ENCODE measurements around the gene GADL1.

Gene GADL1

DNA sequence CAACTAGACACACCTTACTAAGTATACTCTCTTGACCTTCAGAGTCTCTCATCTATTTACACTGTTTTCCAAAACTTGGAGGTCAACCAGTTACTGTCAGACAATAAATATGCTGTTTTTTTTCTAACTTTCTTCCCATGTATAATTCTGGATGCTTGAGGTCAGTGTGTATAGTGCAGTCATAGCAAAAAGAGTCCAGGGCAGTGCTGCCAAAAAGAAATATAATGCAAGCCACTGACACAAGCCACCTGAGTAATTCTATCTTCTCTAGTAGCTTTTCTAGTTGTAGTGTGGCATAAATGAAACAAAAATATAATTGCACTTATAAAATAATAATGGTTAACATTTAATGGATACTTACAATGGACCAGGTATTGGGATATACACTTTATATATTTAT is 21.6 kb downstream of the GADL1 start:
- Histone ChIP-seq H3K9ac (ENCODE audit: low read length) (no peak overlapping the region), H2AFZ (ENCODE audit: low read depth, low read length) (no peak overlapping the region), H3K27ac (ENCODE audit: low read length, poor library complexity, severe bottlenecking) (no peak overlapping the region), H3K4me1 (ENCODE audit: control insufficient read depth, insufficient read depth, low read depth, low read length) (no peaks in the 10 kb centered on the region), H3K36me3 (ENCODE audit: control insufficient read depth in 1 of 2, insufficient read depth in 2 of 2, low read depth in 1 of 2, low read length in 2 of 2) (no peaks in the 10 kb centered on the region), H3K9me3 (ENCODE audit: control insufficient read depth, low read length) (no peaks in the 10 kb centered on the region), H3K4me2 (ENCODE audit: low read length, poor library complexity, severe bottlenecking) (no peak overlapping the region), H3K14ac (ENCODE audit: low read length in 2 of 2) (no peak overlapping the region), H3K4ac (ENCODE audit: low read depth in 1 of 2, low read length in 2 of 2) (no peak overlapping the region), H3K27me3 (ENCODE audit: control insufficient read depth in 1 of 2, insufficient read depth in 1 of 2, low read length in 2 of 2) (peaks cover 0 to 14% of the 10 kb centered on the region in 2 experiments), H2AK5ac (ENCODE audit: low read length, severe bottlenecking) (no peak overlapping the region), H2BK15ac (ENCODE audit: low read depth, poor library complexity, severe bottlenecking) (no peak overlapping the region), H3K79me1 (replicated peaks; ENCODE audit: low read length, poor library complexity, severe bottlenecking) (no peaks in the 10 kb centered on the region), H3K23ac (ENCODE audit: low read length in 2 of 2) (no peak overlapping the region), H4K8ac (ENCODE audit: low read length) (no peak overlapping the region), H2BK12ac (ENCODE audit: low read length in 2 of 2) (no peak overlapping the region), H2BK120ac (ENCODE audit: low read depth, low read length) (no peak overlapping the region), H2BK5ac (ENCODE audit: low read depth, low read length, poor library complexity, severe bottlenecking) (no peak overlapping the region), H4K91ac (ENCODE audit: low read length) (no peak overlapping the region), H3K4me3 (ENCODE audit: insufficient read depth in 1 of 2, low read depth in 1 of 2, low read length in 2 of 2) (no peak overlapping the region), H3K18ac (ENCODE audit: low read depth in 1 of 2, low read length in 2 of 2) (no peak overlapping the region)
- no peak for DNase-seq

DNA sequence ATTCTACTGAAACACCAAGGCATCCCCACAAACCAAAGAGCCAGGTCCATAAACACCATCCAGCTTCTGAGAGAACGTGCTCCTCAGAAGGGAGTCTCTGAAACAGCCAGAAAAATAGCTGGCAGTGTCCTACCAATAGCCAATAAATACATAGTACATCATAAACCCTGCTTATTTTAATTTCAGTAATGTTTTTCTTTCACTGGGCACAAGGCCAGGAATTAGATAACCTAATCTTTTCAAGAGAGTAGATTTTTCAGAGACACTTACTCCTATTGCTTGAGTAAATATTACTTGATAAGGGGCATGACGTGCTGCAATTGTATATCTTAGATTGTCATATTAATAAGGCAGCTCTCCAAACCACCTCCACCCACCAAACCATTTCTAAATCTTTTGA is 22.7 kb downstream of the GADL1 start:
- Histone ChIP-seq H2BK12ac (ENCODE audit: low read length in 2 of 2) (no peak overlapping the region), H3K23ac (ENCODE audit: low read length in 2 of 2) (no peak overlapping the region), H3K27ac (ENCODE audit: low read length, poor library complexity, severe bottlenecking) (no peak overlapping the region), H3K27me3 (ENCODE audit: control insufficient read depth in 1 of 2, insufficient read depth in 1 of 2, low read length in 2 of 2) (peaks cover 0 to 14% of the 10 kb centered on the region in 2 experiments), H4K91ac (ENCODE audit: low read length) (no peak overlapping the region), H2BK120ac (ENCODE audit: low read depth, low read length) (no peak overlapping the region), H3K9ac (ENCODE audit: low read length) (no peak overlapping the region), H3K4me2 (ENCODE audit: low read length, poor library complexity, severe bottlenecking) (no peak overlapping the region), H3K79me1 (replicated peaks; ENCODE audit: low read length, poor library complexity, severe bottlenecking) (no peaks in the 10 kb centered on the region), H3K14ac (ENCODE audit: low read length in 2 of 2) (no peak overlapping the region), H4K8ac (ENCODE audit: low read length) (no peak overlapping the region), H2AK5ac (ENCODE audit: low read length, severe bottlenecking) (no peak overlapping the region), H3K18ac (ENCODE audit: low read depth in 1 of 2, low read length in 2 of 2) (no peak overlapping the region), H2BK5ac (ENCODE audit: low read depth, low read length, poor library complexity, severe bottlenecking) (no peak overlapping the region), H2AFZ (ENCODE audit: low read depth, low read length) (no peak overlapping the region), H3K4ac (ENCODE audit: low read depth in 1 of 2, low read length in 2 of 2) (no peak overlapping the region), H3K4me1 (ENCODE audit: control insufficient read depth, insufficient read depth, low read depth, low read length) (no peaks in the 10 kb centered on the region), H3K4me3 (ENCODE audit: insufficient read depth in 1 of 2, low read depth in 1 of 2, low read length in 2 of 2) (no peak overlapping the region), H3K9me3 (ENCODE audit: control insufficient read depth, low read length) (no peaks in the 10 kb centered on the region), H3K36me3 (ENCODE audit: control insufficient read depth in 1 of 2, insufficient read depth in 2 of 2, low read depth in 1 of 2, low read length in 2 of 2) (no peaks in the 10 kb centered on the region), H2BK15ac (ENCODE audit: low read depth, poor library complexity, severe bottlenecking) (no peak overlapping the region)
- 67% methylated on average over 1 of the region's 2 CpGs for WGBS
- no peak for DNase-seq

DNA sequence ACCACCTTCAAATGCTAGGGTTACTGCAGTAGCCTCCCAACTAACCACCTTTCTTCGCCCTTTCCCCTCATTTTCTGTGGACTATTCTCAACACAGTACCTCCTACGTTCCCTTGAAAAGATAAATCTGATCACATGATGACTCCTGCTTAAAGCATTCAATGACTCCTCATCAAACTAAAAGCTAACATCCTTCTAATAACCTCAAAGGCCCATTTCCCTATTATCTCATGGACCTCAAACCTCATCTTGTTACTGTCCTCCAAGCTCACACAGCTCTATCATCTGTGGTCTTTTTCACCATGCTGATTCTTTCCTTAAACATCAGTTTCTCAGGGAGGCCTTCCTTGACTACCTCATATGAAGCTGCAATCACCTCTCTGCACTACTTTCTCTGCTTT is 29.6 kb downstream of the GADL1 start:
- WGBS: 72% methylated on average over 2 of the region's 2 CpGs

DNA sequence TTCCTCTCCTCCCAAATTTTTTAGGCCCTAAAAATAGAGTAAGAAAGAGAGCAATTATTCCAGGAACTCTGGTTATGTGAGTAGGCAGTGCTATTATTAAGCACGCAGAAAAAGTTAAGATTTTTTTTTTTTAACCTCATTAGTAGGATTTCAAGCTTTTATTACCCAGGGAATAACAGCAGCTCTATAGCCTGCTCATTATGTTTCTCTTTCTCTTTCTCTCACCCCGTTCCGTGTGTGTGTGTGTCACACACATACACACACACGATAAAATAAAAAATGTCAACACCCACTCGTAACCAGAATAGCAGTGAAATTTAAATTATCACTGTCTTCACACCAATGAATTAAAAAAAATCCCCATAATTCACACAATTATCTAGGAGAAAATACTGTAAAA is 30.3 kb downstream of the GADL1 start:
- no peak overlapping the region for H4K91ac ChIP-seq (ENCODE audit: low read length)
- no peak overlapping the region for H3K4me3 ChIP-seq (ENCODE audit: insufficient read depth in 1 of 2, low read depth in 1 of 2, low read length in 2 of 2)
- H2BK5ac ChIP-seq (ENCODE audit: low read depth, low read length, poor library complexity, severe bottlenecking): no peak overlapping the region
- H3K14ac ChIP-seq (ENCODE audit: low read length in 2 of 2): no peak overlapping the region
- H3K9ac ChIP-seq (ENCODE audit: low read length): no peak overlapping the region
- no peak overlapping the region for H3K4me2 ChIP-seq (ENCODE audit: low read length, poor library complexity, severe bottlenecking)
- H2BK15ac ChIP-seq (ENCODE audit: low read depth, poor library complexity, severe bottlenecking): no peak overlapping the region
- H2BK12ac ChIP-seq (ENCODE audit: low read length in 2 of 2): no peak overlapping the region
- no peak overlapping the region for H3K4ac ChIP-seq (ENCODE audit: low read depth in 1 of 2, low read length in 2 of 2)
- no peaks in the 10 kb centered on the region for H3K4me1 ChIP-seq (ENCODE audit: control insufficient read depth, insufficient read depth, low read depth, low read length)
- H2AFZ ChIP-seq (ENCODE audit: low read depth, low read length): no peak overlapping the region
- peaks cover 0 to 11% of the 10 kb centered on the region in 2 experiments for H3K27me3 ChIP-seq (ENCODE audit: control insufficient read depth in 1 of 2, insufficient read depth in 1 of 2, low read length in 2 of 2)
- H3K27ac ChIP-seq (ENCODE audit: low read length, poor library complexity, severe bottlenecking): no peak overlapping the region
- no peaks in the 10 kb centered on the region for H3K36me3 ChIP-seq (ENCODE audit: control insufficient read depth in 1 of 2, insufficient read depth in 2 of 2, low read depth in 1 of 2, low read length in 2 of 2)
- no peaks in the 10 kb centered on the region for H3K9me3 ChIP-seq (ENCODE audit: control insufficient read depth, low read length)
- no peak overlapping the region for H3K18ac ChIP-seq (ENCODE audit: low read depth in 1 of 2, low read length in 2 of 2)
- 87% methylated on average over 5 of the region's 5 CpGs for WGBS
- H2BK120ac ChIP-seq (ENCODE audit: low read depth, low read length): no peak overlapping the region
- H3K23ac ChIP-seq (ENCODE audit: low read length in 2 of 2): no peak overlapping the region
- H4K8ac ChIP-seq (ENCODE audit: low read length): no peak overlapping the region
- no peak overlapping the region for H2AK5ac ChIP-seq (ENCODE audit: low read length, severe bottlenecking)
- no peaks in the 10 kb centered on the region for H3K79me1 ChIP-seq (replicated peaks; ENCODE audit: low read length, poor library complexity, severe bottlenecking)
- DNase-seq: no peak

More for the DNA sequence above, 29.6 kb downstream of the GADL1 start:
- no peak overlapping the region for H4K91ac ChIP-seq (ENCODE audit: low read length)
- no peak overlapping the region for H2BK120ac ChIP-seq (ENCODE audit: low read depth, low read length)
- H3K27ac ChIP-seq (ENCODE audit: low read length, poor library complexity, severe bottlenecking): no peak overlapping the region
- H2AFZ ChIP-seq (ENCODE audit: low read depth, low read length): no peak overlapping the region
- H2AK5ac ChIP-seq (ENCODE audit: low read length, severe bottlenecking): no peak overlapping the region
- H3K4ac ChIP-seq (ENCODE audit: low read depth in 1 of 2, low read length in 2 of 2): no peak overlapping the region
- no peak overlapping the region for H3K4me2 ChIP-seq (ENCODE audit: low read length, poor library complexity, severe bottlenecking)
- H3K27me3 ChIP-seq (ENCODE audit: control insufficient read depth in 1 of 2, insufficient read depth in 1 of 2, low read length in 2 of 2): peaks cover 0 to 9% of the 10 kb centered on the region in 2 experiments
- H3K14ac ChIP-seq (ENCODE audit: low read length in 2 of 2): no peak overlapping the region
- no peak overlapping the region for H2BK15ac ChIP-seq (ENCODE audit: low read depth, poor library complexity, severe bottlenecking)
- no peaks in the 10 kb centered on the region for H3K4me1 ChIP-seq (ENCODE audit: control insufficient read depth, insufficient read depth, low read depth, low read length)
- no peak overlapping the region for H3K4me3 ChIP-seq (ENCODE audit: insufficient read depth in 1 of 2, low read depth in 1 of 2, low read length in 2 of 2)
- no peak overlapping the region for H3K18ac ChIP-seq (ENCODE audit: low read depth in 1 of 2, low read length in 2 of 2)
- no peak overlapping the region for H2BK5ac ChIP-seq (ENCODE audit: low read depth, low read length, poor library complexity, severe bottlenecking)
- H2BK12ac ChIP-seq (ENCODE audit: low read length in 2 of 2): no peak overlapping the region
- H3K23ac ChIP-seq (ENCODE audit: low read length in 2 of 2): no peak overlapping the region
- no peaks in the 10 kb centered on the region for H3K36me3 ChIP-seq (ENCODE audit: control insufficient read depth in 1 of 2, insufficient read depth in 2 of 2, low read depth in 1 of 2, low read length in 2 of 2)
- H3K9me3 ChIP-seq (ENCODE audit: control insufficient read depth, low read length): no peaks in the 10 kb centered on the region
- H3K9ac ChIP-seq (ENCODE audit: low read length): no peak overlapping the region
- no peak overlapping the region for H4K8ac ChIP-seq (ENCODE audit: low read length)
- H3K79me1 ChIP-seq (replicated peaks; ENCODE audit: low read length, poor library complexity, severe bottlenecking): no peaks in the 10 kb centered on the region
- DNase-seq: no peak

All from mesenchymal stem cell (in vitro differentiated cells and primary cell).